ENCODE data around the gene SLC33A1.

Gene SLC33A1

GRCh38 chr3:155780291-155780690 is 73.9 kb downstream of the SLC33A1 start:
- no peak for TF ChIP-seq CTCF (IDR thresholded peaks at IDR 0.05; ENCODE audit: low read depth, low read length)
- H3K4me3 ChIP-seq (ENCODE audit: low read depth, low read length), result no peak overlapping the region

- no peak overlapping the region for H3K4me3 ChIP-seq (ENCODE audit: low read depth, low read length)
Observed at GRCh38 chr3:155778462-155778861, 75.8 kb downstream of the SLC33A1 start.

GRCh38 chr3:155772801-155773200 is 81.4 kb downstream of the SLC33A1 start:
- TF ChIP-seq CTCF (IDR thresholded peaks at IDR 0.05; ENCODE audit: low read depth, low read length), result no peak
- H3K4me3 ChIP-seq (ENCODE audit: low read depth, low read length), result no peak overlapping the region

More at GRCh38 chr3:155778462-155778861, 75.8 kb downstream of the SLC33A1 start:
- no peak for TF ChIP-seq CTCF (IDR thresholded peaks at IDR 0.05; ENCODE audit: low read depth, low read length)

GRCh38 chr3:155771126-155771525 is 83.1 kb downstream of the SLC33A1 start:
- no peak overlapping the region for H3K4me3 ChIP-seq (ENCODE audit: low read depth, low read length)
- TF ChIP-seq CTCF (IDR thresholded peaks at IDR 0.05; ENCODE audit: low read depth, low read length), result no peak
